Measurements from ENCODE around the gene UIMC1. TPM values are rescaled to one million over a fixed set of nuclear protein-coding genes. Genes with fewer than 3 reads are reported as not detected.
"Not testable (repeated sequence)": the region's sequence is repeated elsewhere in the genome, so short reads cannot be mapped to it uniquely, and the experiment has no call there.

Gene UIMC1
- total RNA-seq, 2 experiments from 2014 or later: 53.4 to 54.6 TPM

DNA sequence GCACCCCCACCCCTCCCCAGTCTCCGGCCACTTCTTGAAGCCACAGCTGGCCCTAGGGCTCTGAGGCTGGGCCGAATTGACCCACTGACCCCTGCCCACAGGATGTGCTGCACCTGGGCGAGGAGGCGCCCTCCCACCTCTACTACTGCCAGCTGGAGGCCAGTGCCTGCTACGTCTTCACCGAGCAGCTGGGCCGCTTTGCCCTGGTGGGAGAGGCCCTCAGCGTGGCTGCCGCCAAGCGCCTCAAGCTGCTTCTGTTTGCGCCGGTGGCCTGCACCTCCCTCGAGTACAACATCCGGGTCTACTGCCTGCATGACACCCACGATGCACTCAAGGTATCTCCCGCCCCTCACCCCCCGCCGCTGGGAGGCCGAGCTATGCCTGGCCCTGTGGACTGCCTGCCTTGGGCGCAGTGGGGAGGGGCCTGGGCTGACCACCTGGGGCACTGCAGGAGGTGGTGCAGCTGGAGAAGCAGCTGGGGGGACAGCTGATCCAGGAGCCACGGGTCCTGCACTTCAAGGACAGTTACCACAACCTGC lies 128.7 kb downstream of the UIMC1 start:
- intact Hi-C loops (cut with micrococcal nuclease): no loop called here
- CTCF ChIA-PET: no interaction called here
- Mint-ChIP-seq H3K36me3 (ENCODE audit: low read depth) (no peaks in the 10 kb centered on the region), H3K4me1 (ENCODE audit: low read depth) (peaks cover 7% of the 10 kb centered on the region), H3K27me3 (ENCODE audit: low read depth) (peaks cover 23% of the 10 kb centered on the region), H3K4me3 (no peak overlapping the region), H3K9me3 (peaks cover 4% of the 10 kb centered on the region), H3K27ac (no peak overlapping the region)
- no peak for DNase-seq

DNA sequence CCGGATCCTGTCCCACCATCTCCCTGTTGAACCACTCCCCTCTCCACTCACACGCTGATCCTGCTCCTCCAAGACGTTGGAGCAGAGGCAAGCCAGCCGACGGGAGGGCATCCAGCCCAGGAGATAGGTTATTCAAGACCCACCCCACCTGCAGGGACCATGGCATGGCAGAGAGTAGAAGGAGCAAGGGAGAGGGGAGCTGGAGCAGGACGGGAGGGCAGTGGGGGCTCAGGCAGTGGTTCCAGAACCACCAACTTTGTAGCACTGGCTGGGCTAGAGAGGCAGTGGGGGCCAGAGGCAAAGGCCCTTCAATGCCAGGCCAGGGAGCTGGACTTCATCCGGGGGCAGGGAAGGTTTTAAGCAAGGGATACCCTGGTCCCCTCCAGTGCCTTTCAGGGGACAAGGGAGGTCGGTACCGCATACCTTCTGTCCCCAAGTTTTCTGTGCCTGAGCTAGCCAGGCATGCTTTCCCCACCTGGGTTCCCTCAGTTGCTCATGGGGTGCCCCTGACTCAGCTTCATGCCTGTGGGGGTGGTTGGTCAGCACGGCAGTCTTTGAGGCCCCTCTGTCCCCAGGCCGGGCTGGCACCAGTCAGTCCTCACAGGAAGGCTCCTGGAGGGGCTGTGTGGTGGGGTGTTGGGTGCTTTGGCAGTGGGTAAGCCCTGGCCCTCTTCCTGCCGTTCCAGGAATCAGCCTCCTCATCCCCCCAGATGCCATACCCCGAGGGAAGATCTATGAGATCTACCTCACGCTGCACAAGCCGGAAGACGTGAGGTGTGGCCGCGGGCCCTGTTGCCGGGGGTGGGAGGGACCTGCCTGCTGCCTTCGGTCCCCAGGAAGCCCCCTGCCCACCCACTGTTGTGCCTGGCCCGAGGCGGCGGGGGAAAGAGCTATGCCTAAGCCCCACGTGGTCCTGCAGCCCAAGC lies 129.8 kb downstream of the UIMC1 start:
- no peak overlapping the region for H3K4me3 Mint-ChIP-seq
- H3K9me3 Mint-ChIP-seq: peaks cover 4% of the 10 kb centered on the region
- no peak overlapping the region for H3K27ac Mint-ChIP-seq
- DNase-seq: no peak
- H3K27me3 Mint-ChIP-seq (ENCODE audit: low read depth): peaks cover 23% of the 10 kb centered on the region
- no peaks in the 10 kb centered on the region for H3K36me3 Mint-ChIP-seq (ENCODE audit: low read depth)
- intact Hi-C loops (cut with micrococcal nuclease): no loop called here
- CTCF ChIA-PET: no interaction called here
- H3K4me1 Mint-ChIP-seq (ENCODE audit: low read depth): peaks cover 7% of the 10 kb centered on the region

DNA sequence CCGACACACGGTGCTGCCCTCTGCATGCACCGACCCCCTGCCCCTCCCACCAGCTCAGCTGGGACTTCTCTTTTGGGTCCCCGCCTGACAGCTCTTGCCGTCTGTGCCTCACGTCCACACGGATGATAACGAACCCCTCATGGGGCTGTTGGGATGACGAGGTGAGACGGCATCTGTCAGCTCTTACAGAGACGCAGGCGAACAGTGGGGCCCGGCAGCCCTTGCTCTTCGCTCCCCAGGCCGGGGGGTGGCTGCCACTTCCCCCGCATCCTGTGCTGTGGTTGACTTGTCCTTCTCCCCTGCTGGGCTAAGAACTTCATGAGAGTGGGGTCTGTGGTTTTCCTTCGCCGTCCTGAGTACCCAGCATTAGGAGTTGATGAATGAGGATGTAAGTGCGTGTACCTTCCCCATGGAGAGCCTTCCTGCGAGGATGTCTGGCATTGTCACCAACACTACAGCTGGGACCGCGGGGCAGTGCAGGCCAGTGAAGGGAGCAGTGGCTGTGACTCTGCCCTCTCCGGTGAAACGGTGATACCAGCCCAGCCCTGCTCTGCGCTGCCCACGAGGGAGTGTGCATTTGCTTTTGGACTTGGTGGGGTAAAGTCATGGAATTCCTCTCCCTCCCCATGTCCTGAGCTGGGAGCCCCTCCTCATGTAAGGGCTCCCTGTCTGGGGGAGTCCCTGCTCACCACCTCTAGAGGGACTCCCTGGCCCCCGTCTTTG lies 130.6 kb downstream of the UIMC1 start:
- Mint-ChIP-seq H3K36me3 (ENCODE audit: low read depth) (no peaks in the 10 kb centered on the region), H3K27me3 (ENCODE audit: low read depth) (peaks cover 23% of the 10 kb centered on the region), H3K4me1 (ENCODE audit: low read depth) (peaks cover 7% of the 10 kb centered on the region), H3K4me3 (no peak overlapping the region), H3K9me3 (peaks cover 4% of the 10 kb centered on the region), H3K27ac (no peak overlapping the region)
- CTCF ChIA-PET: interaction anchor here (1.6 kb wide), 1 partner anchor 215 kb away, joined by 6 read pairs; no protein-coding TSS in a partner anchor
- intact Hi-C loops (cut with micrococcal nuclease): no loop called here
- peak; percentile 14 for DNase-seq

DNA sequence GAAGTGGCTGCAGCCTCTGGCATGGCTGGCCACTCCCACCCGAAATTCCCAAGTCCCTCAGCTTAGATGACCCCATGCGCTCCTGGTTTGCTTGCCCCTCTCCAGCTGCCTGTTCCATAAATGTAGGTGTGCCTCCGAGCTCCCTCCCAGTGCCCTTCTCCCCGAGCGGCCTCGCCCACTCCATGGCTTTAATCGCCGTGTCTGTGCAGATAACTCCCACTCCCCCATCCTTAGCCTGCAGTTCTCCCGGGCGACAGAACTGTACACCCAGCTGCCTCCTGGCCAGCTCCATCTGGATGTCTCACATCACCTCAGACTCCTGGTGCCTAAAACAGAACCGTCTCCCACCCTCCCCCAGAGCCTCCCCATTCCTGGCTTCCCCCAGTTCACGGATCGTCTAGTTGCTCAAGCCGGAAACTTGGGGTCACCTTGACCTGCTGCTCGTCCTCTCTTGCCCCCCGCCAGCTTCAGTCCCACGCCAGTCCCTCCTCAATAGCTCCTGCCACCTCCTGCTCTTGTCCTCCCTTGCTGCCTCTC lies 131.5 kb downstream of the UIMC1 start:
- H3K27ac Mint-ChIP-seq: no peak overlapping the region
- peaks cover 11% of the 10 kb centered on the region for H3K4me1 Mint-ChIP-seq (ENCODE audit: low read depth)
- no peaks in the 10 kb centered on the region for H3K36me3 Mint-ChIP-seq (ENCODE audit: low read depth)
- peaks cover 4% of the 10 kb centered on the region for H3K9me3 Mint-ChIP-seq
- intact Hi-C loops (cut with micrococcal nuclease): no loop called here
- no peak overlapping the region for H3K4me3 Mint-ChIP-seq
- H3K27me3 Mint-ChIP-seq (ENCODE audit: low read depth): peaks cover 23% of the 10 kb centered on the region
- CTCF ChIA-PET: interaction anchor here (0.6 to 1.6 kb wide), 3 partner anchors 177 to 301 kb away, joined by 3 to 6 read pairs (median 3); no protein-coding TSS in a partner anchor
- DNase-seq: no peak

DNA sequence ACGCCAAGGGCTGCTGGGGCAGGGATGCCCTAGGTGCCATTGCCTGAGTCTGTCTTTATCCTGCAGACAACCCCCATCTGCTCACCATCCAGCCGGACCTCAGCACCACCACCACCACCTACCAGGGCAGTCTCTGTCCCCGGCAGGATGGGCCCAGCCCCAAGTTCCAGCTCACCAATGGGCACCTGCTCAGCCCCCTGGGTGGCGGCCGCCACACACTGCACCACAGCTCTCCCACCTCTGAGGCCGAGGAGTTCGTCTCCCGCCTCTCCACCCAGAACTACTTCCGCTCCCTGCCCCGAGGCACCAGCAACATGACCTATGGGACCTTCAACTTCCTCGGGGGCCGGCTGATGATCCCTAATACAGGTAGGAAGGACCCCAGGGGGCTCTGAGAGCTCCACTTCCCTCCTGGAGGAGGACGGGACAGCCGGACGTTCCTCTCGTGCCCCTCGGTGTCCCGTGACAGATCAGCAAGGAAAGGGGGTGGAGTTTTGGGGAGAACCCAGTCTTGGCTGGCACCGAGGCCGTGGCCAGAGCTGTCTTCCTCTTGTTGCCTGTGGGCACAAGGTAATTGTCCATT lies 132.3 kb downstream of the UIMC1 start:
- no peak overlapping the region for H3K27ac Mint-ChIP-seq

DNA sequence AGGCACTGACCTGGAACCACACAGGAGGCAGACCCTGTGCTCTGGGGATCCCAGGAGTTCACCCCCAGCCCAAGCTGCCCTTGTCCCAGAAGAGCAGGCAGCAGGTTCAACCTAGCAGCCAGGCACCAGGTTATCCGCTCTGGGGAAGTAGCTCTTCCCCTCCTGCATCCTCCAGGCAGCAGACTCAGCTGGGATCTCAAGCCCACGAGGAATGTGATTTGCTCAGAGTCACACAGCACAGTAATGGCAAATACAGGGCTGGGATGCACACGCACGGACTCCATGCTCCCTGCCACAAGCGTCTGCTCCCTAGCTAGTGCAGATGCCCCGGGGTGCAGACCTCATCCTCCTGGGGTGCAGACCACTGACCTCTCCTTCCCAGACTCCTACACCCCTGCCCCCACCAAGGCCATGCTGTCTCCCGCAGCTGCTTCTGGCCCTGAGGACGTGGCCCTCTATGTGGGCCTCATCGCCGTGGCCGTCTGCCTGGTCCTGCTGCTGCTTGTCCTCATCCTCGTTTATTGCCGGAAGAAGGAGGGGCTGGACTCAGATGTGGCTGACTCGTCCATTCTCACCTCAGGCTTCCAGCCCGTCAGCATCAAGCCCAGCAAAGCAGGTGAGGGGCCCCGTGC lies 132.9 kb downstream of the UIMC1 start:
- no peak for DNase-seq
- Mint-ChIP-seq H3K9me3 (peaks cover 4% of the 10 kb centered on the region), H3K4me1 (ENCODE audit: low read depth) (peaks cover 11% of the 10 kb centered on the region), H3K4me3 (no peak overlapping the region), H3K36me3 (ENCODE audit: low read depth) (no peaks in the 10 kb centered on the region), H3K27ac (no peak overlapping the region), H3K27me3 (ENCODE audit: low read depth) (peaks cover 23% of the 10 kb centered on the region)
- intact Hi-C loops (cut with micrococcal nuclease): no loop called here
- CTCF ChIA-PET: interaction anchor here (0.6 to 1.3 kb wide), 2 partner anchors 199 to 213 kb away, joined by 3 to 4 read pairs; no protein-coding TSS in a partner anchor

More for the DNA sequence above, 132.3 kb downstream of the UIMC1 start:
- peaks cover 4% of the 10 kb centered on the region for H3K9me3 Mint-ChIP-seq
- intact Hi-C loops (cut with micrococcal nuclease): no loop called here
- CTCF ChIA-PET: interaction anchor here (0.6 to 1.6 kb wide), 5 partner anchors 177 to 301 kb away, joined by 3 to 6 read pairs (median 3); no protein-coding TSS in a partner anchor
- peaks cover 23% of the 10 kb centered on the region for H3K27me3 Mint-ChIP-seq (ENCODE audit: low read depth)
- H3K4me3 Mint-ChIP-seq: no peak overlapping the region
- no peaks in the 10 kb centered on the region for H3K36me3 Mint-ChIP-seq (ENCODE audit: low read depth)
- peaks cover 11% of the 10 kb centered on the region for H3K4me1 Mint-ChIP-seq (ENCODE audit: low read depth)
- DNase-seq: no peak

DNA sequence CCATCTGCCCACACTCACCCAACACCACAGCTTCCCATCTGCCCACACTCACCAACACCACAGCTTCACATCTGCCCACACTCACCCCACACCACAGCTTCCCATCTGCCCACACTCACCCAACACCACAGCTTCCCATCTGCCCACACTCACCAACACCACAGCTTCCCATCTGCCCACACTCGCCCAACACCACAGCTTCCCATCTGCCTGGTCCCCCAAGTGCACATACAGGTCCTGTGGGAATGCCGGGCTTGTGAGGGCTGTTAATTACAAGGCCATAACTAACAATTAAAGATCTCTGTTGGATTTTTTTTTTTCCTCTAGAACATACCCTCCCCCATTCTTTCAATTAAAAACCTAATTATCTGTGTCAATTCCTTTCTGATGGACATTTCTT lies 133.6 kb downstream of the UIMC1 start:
- H3K9me3 Mint-ChIP-seq; H3K4me3 Mint-ChIP-seq; intact Hi-C loops (cut with micrococcal nuclease); H3K27ac Mint-ChIP-seq; DNase-seq; H3K36me3 Mint-ChIP-seq (ENCODE audit: low read depth): not testable (repeated sequence)
- Mint-ChIP-seq H3K27me3 (ENCODE audit: low read depth) (peaks cover 23% of the 10 kb centered on the region), H3K4me1 (ENCODE audit: low read depth) (peaks cover 11% of the 10 kb centered on the region)
- CTCF ChIA-PET: interaction anchor here (0.6 to 1.3 kb wide), 2 partner anchors 51 to 212 kb away, joined by 3 to 4 read pairs; no protein-coding TSS in a partner anchor

DNA sequence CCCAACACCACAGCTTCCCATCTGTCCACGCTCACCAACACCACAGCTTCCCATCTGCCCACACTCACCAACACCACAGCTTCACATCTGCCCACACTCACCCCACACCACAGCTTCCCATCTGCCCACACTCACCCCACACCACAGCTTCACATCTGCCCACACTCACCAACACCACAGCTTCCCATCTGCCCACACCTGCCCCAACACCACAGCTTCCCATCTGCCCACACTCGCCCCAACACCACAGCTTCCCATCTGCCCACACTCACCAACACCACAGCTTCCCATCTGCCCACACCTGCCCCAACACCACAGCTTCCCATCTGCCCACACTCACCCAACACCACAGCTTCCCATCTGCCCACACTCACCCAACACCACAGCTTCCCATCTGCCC lies 134.0 kb downstream of the UIMC1 start:
- H3K27me3 Mint-ChIP-seq (ENCODE audit: low read depth): peaks cover 24% of the 10 kb centered on the region
- DNase-seq; H3K27ac Mint-ChIP-seq; H3K36me3 Mint-ChIP-seq (ENCODE audit: low read depth); H3K4me3 Mint-ChIP-seq; H3K9me3 Mint-ChIP-seq; intact Hi-C loops (cut with micrococcal nuclease): not testable (repeated sequence)
- H3K4me1 Mint-ChIP-seq (ENCODE audit: low read depth): peaks cover 11% of the 10 kb centered on the region
- CTCF ChIA-PET: interaction anchor here (0.6 to 0.7 kb wide), 2 partner anchors 51 to 359 kb away, joined by 3 read pairs; no protein-coding TSS in a partner anchor

DNA sequence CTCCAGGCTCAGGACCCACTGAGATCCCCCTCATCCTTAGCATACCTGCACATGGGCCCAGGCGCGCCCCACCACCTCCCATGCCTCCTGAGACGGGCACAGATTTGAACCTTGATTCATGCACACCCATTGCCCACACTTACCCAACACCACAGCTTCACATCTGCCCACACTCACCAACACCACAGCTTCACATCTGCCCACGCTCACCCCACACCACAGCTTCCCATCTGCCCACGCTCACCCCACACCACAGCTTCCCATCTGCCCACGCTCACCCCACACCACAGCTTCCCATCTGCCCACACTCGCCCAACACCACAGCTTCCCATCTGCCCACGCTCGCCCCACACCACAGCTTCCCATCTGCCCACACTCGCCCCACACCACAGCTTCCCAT lies 135.9 kb downstream of the UIMC1 start:
- H3K9me3 Mint-ChIP-seq; H3K36me3 Mint-ChIP-seq (ENCODE audit: low read depth); H3K4me3 Mint-ChIP-seq; intact Hi-C loops (cut with micrococcal nuclease); H3K4me1 Mint-ChIP-seq (ENCODE audit: low read depth); H3K27ac Mint-ChIP-seq; DNase-seq; CTCF ChIA-PET: not testable (repeated sequence)
- H3K27me3 Mint-ChIP-seq (ENCODE audit: low read depth): peaks cover 23% of the 10 kb centered on the region

DNA sequence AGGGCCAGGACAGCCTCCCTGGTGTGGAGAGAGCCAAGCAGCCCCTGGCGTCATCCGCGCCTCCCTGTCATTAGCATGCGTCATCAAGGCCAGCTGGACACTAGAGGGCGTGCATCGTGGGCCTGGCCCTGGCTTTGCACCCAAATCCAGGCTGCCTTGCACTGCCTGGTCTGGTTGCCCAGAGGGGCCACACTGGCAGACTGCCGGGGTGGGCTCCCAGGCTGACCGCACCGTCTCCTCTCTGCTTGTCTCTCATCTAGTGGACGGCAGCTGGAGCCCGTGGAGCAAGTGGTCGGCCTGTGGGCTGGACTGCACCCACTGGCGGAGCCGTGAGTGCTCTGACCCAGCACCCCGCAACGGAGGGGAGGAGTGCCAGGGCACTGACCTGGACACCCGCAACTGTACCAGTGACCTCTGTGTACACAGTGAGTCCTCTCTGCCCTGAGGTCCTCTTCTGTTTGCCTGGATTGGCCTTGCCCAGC lies 136.4 kb downstream of the UIMC1 start:
- Mint-ChIP-seq H3K27me3 (ENCODE audit: low read depth) (peaks cover 22% of the 10 kb centered on the region), H3K9me3 (peaks cover 4% of the 10 kb centered on the region), H3K4me1 (ENCODE audit: low read depth) (peaks cover 7% of the 10 kb centered on the region), H3K36me3 (ENCODE audit: low read depth) (no peaks in the 10 kb centered on the region), H3K27ac (no peak overlapping the region), H3K4me3 (no peak overlapping the region)
- intact Hi-C loops (cut with micrococcal nuclease): no loop called here
- DNase-seq: peak; percentile 19
- CTCF ChIA-PET: no interaction called here

DNA sequence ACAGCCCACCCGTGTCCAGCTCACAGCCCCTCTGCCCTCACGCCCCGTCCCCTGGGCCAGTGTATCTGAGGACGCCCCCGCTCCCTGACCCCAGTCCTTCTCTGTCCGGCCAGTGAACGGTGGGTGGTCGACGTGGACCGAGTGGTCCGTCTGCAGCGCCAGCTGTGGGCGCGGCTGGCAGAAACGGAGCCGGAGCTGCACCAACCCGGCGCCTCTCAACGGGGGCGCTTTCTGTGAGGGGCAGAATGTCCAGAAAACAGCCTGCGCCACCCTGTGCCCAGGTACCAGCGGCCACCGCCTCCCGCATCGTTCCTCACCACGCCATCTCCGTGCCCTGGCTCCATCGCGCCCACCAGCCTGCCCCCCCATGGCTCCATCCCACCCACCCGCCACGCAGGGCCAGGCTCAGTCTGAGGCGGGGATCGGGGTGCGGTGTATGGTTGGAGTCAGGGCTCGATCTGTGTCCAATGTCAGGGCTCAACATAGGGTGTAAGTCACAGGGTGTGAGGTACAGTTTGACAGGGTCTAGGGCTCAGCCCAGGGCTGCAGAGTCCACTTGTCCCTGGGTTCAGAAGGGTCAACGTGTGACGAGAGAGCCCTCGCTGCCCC lies 137.0 kb downstream of the UIMC1 start:
- no peak overlapping the region for H3K4me3 Mint-ChIP-seq
- no peaks in the 10 kb centered on the region for H3K36me3 Mint-ChIP-seq (ENCODE audit: low read depth)
- intact Hi-C loops (cut with micrococcal nuclease): no loop called here
- no peak for DNase-seq
- H3K27me3 Mint-ChIP-seq (ENCODE audit: low read depth): peaks cover 17% of the 10 kb centered on the region
- peaks cover 7% of the 10 kb centered on the region for H3K4me1 Mint-ChIP-seq (ENCODE audit: low read depth)
- peaks cover 4% of the 10 kb centered on the region for H3K9me3 Mint-ChIP-seq
- CTCF ChIA-PET: interaction anchor here (0.6 kb wide), 1 partner anchor 54 kb away, joined by 3 read pairs; no protein-coding TSS in a partner anchor
- H3K27ac Mint-ChIP-seq: no peak overlapping the region

All from activated naive CD4-positive, alpha-beta T cell treated with anti-CD3 and anti-CD28 coated beads for 36 hours (primary cell).